Measurements from ENCODE around the gene AIFM3.

Gene AIFM3

DNA sequence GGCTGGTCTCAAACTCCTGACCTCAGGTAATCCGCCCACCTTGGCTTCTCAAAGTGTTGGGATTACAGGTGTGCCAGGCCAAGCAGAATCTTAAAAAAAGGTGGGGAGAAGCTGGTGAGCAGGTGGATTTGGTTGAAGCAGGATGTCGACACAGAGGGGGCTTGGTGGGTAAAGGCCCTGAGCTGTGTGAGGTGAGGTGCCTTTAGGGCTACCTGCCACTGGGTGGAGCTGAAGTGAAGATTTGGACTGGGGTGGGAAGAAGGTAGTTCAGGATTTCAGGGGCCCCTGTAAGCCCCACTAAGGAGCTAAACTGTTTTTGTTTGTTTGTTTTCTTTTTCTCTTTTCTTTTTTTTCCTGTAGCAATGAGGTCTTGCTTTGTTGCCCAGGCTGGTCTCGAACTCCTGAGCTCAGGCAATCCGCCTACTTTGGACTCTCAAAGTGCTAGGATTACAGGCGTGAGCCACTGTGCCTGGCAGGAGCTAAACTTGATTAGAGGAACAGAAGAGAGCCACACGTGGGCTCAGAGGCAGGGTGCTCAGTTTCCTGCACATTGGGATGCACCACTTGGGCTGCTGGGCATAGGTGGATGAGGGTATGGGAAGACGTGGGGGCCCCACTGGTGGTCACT lies 53.9 kb downstream of the AIFM3 start:
- DNase-seq = peak; percentile 40
- Histone ChIP-seq H3K4me3 (ENCODE audit: low read depth, low read length) (no peak overlapping the region), H3K4me1 (peaks cover 9% of the 10 kb centered on the region), H3K36me3 (no peaks in the 10 kb centered on the region), H3K9me3 (no peaks in the 10 kb centered on the region), H3K27me3 (no peaks in the 10 kb centered on the region)
- TF ChIP-seq, protein P1, sequence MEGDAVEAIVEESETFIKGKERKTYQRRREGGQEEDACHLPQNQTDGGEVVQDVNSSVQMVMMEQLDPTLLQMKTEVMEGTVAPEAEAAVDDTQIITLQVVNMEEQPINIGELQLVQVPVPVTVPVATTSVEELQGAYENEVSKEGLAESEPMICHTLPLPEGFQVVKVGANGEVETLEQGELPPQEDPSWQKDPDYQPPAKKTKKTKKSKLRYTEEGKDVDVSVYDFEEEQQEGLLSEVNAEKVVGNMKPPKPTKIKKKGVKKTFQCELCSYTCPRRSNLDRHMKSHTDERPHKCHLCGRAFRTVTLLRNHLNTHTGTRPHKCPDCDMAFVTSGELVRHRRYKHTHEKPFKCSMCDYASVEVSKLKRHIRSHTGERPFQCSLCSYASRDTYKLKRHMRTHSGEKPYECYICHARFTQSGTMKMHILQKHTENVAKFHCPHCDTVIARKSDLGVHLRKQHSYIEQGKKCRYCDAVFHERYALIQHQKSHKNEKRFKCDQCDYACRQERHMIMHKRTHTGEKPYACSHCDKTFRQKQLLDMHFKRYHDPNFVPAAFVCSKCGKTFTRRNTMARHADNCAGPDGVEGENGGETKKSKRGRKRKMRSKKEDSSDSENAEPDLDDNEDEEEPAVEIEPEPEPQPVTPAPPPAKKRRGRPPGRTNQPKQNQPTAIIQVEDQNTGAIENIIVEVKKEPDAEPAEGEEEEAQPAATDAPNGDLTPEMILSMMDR (IDR thresholded peaks at IDR 0.05; ENCODE audit: low read depth, low read length) = peak; percentile 57

- TF ChIP-seq, protein P1 (IDR thresholded peaks at IDR 0.05; ENCODE audit: low read depth, low read length) = no peak
- peaks cover 8% of the 10 kb centered on the region; the same call in 1 of the 2 replicates for H3K4me1 ChIP-seq
- no peaks in the 10 kb centered on the region for H3K9me3 ChIP-seq
- H3K36me3 ChIP-seq = no peaks in the 10 kb centered on the region
- H3K27me3 ChIP-seq = no peaks in the 10 kb centered on the region
- DNase-seq = no peak
- no peak overlapping the region for H3K4me3 ChIP-seq (ENCODE audit: low read depth, low read length)
These were observed 55.5 kb downstream of the AIFM3 start for GRCh38 chr22:21022507-21022906.

GRCh38 chr22:21022955-21023614 lies 56.0 kb downstream of the AIFM3 start:
- H3K9me3 ChIP-seq = no peaks in the 10 kb centered on the region
- peak; percentile 21 for DNase-seq
- H3K27me3 ChIP-seq = no peaks in the 10 kb centered on the region
- no peak overlapping the region for H3K4me3 ChIP-seq (ENCODE audit: low read depth, low read length)
- TF ChIP-seq, protein P1 (IDR thresholded peaks at IDR 0.05; ENCODE audit: low read depth, low read length) = peak; percentile 20; the same call in 1 of the 2 replicates
- no peaks in the 10 kb centered on the region for H3K36me3 ChIP-seq
- peaks cover 8% of the 10 kb centered on the region; the same call in 1 of the 2 replicates for H3K4me1 ChIP-seq

- Histone ChIP-seq H3K9me3 (no peaks in the 10 kb centered on the region), H3K4me3 (ENCODE audit: low read depth, low read length) (no peak overlapping the region), H3K27me3 (no peaks in the 10 kb centered on the region), H3K4me1 (peaks cover 5% of the 10 kb centered on the region), H3K36me3 (no peaks in the 10 kb centered on the region)
- TF ChIP-seq, protein P1 (IDR thresholded peaks at IDR 0.05; ENCODE audit: low read depth, low read length) = no peak
- DNase-seq = no peak
These were observed 58.2 kb downstream of the AIFM3 start for GRCh38 chr22:21025266-21025665.

DNA sequence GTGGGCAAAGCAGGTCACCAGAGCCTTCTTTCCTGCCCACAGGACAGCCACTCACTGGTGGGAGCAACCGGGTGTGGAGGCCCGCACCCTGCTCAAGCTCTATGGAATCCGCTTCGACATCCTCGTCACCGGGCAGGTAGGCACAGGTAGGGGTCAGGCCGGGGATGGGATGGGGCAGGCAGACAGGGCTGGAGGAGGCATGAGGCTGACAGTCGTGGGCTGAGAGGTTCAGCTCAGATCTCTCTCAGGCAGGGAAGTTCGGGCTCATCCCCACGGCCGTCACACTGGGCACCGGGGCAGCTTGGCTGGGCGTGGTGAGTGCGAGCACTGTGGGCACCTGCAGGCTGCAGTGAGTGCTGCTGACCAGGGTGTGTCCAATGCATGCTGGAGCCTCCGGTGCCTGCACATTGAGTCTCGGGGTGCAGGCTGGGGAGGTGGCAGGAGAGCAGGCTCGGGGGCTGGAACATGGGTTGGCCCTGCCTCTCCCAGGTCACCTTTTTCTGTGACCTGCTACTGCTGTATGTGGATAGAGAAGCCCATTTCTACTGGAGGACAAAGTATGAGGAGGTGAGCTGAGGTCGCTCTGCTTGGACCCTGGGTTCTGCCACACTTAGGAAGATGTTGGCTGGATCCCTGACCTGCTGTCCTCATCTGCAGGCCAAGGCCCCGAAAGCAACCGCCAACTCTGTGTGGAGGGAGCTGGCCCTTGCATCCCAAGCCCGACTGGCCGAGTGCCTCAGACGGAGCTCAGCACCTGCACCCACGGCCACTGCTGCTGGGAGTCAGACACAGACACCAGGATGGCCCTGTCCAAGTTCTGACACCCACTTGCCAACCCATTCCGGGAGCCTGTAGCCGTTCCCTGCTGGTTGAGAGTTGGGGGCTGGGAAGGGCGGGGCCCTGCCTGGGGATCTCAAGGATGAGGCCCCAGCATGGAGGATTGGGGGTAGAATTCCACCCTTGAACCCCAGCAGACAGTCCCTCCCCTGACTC lies 59.0 kb downstream of the AIFM3 start:
- no peak overlapping the region for H3K4me3 ChIP-seq (ENCODE audit: low read depth, low read length)
- H3K27me3 ChIP-seq = no peaks in the 10 kb centered on the region
- no peaks in the 10 kb centered on the region for H3K36me3 ChIP-seq
- H3K4me1 ChIP-seq = peaks cover 5% of the 10 kb centered on the region
- TF ChIP-seq, protein P1 (IDR thresholded peaks at IDR 0.05; ENCODE audit: low read depth, low read length) = no peak
- no peaks in the 10 kb centered on the region for H3K9me3 ChIP-seq
- no peak for DNase-seq

Data from BE2C (cell line).